ENCODE measurements around the gene BMERB1. TPM values are rescaled to one million over a fixed set of nuclear protein-coding genes. Genes with fewer than 3 reads are reported as not detected.
"Not testable (repeated sequence)": the region's sequence is repeated elsewhere in the genome, so short reads cannot be mapped to it uniquely, and the experiment has no call there.

The BMERB1 gene
- polyA plus RNA-seq, 10 donors, result 19.2 to 29.5 (median 24.3) TPM

DNA sequence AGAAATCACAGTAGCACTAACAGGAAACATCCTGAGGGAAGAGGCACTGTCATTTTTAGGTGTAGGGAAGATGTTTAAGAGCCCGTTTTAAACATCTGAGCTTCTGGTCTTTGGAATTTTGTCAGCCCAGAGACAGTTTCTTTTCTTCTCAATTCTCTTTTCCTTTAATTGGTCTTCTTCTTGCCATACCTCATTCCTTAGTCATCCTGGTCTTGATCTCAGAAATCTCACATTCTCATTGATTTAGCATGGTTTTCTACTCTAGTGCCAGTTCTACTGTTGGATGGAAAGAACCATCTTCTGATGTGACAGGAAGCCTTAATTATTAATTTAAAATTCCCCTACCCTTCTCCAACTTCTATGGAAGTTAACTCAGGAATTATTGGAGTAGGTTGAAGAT lies 25.4 kb downstream of the BMERB1 start:
- no peak for DNase-seq

DNA sequence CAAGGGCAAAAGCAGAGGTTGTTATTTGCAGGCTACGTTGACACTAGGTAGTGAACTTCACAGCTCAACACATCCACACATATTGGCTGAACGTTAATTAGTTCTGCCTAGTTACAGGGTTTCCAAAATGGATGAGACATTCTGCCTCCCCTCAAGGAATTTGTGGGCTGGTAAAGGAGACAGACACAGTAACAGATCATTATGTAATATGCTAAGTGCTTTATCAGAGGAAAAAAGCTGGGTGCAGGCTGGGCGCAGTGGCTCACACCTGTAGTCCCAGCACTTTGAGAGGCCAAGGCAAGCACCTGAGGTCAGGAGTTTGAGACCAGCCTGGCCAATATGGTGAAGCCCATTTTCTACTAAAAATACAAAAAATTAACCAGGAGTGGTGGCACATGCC lies 26.2 kb downstream of the BMERB1 start:
- DNase-seq, result no peak

DNA sequence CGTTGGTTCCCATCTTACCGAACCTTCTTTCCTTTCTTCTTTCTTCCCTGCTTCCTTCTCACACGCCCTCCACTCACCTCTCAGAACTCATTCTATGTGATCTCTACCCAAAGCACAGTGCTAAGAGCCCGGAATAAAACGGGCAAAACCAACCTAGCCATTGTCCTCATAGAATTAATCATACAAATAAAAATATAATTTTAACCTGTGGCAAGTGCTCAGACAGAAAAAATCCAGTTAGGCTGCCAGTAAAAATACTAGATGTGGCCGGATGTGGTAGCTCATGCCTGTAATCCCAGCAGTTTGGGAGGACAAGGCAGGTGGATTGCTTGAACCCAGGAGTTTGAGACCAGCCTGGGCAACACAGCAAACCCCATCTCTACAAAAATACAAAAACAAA lies 27.0 kb downstream of the BMERB1 start:
- DNase-seq, result no peak

DNA sequence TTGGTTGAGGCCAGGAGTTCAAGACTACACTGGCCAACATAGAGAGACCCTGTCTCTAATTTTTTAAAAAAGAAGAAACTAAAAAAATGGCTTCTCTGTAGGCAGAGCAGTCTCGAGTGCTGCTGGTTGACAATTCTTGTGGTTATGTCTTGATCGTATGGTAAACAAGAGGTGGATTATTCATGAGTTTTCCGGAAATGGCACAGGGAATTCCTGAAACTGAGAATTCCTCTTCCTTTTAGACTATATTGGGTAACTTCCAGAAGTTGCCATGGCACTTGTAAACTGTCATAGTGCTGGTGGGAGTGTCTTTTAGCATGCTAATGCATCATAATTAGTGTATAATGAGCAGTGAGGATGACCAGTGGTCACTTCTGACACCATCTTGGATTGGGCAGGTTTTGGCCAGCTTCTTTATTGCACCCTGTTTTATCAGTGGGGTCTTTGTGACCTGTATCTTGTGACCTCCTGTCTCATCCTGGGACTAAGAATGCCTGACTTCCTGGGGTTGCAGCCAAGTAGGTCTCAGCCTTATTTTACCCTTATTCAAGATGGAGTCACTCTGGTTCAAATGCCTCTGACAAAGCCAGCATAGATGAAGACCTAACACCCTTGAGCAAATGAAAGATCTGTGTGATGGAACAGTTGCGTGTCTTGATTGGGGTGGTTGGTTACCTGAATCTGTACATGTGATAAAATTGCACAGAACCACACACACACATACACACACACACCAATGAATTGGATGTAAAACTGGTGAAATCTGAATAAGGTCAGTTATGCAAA lies 30.2 kb downstream of the BMERB1 start:
- no peak for DNase-seq

DNA sequence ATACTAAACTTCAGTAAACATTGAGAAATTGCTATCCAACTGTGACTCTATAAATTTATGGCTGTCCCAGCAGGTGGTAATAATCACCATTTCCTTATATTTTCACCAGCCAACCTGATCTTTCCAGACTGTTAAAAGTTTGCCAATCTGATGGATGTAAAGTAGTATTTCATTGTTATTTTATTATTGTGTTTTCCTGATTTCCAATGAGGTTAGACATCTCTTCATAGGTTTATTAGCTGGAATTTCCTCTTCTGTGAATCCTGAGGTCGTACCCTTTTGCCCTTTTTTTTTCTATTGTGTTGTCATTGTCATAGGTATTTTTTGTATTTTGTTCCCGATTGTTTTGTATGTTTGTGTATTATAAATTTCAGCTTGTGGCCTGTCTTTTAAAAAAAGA lies 31.7 kb downstream of the BMERB1 start:
- no peak for DNase-seq

DNA sequence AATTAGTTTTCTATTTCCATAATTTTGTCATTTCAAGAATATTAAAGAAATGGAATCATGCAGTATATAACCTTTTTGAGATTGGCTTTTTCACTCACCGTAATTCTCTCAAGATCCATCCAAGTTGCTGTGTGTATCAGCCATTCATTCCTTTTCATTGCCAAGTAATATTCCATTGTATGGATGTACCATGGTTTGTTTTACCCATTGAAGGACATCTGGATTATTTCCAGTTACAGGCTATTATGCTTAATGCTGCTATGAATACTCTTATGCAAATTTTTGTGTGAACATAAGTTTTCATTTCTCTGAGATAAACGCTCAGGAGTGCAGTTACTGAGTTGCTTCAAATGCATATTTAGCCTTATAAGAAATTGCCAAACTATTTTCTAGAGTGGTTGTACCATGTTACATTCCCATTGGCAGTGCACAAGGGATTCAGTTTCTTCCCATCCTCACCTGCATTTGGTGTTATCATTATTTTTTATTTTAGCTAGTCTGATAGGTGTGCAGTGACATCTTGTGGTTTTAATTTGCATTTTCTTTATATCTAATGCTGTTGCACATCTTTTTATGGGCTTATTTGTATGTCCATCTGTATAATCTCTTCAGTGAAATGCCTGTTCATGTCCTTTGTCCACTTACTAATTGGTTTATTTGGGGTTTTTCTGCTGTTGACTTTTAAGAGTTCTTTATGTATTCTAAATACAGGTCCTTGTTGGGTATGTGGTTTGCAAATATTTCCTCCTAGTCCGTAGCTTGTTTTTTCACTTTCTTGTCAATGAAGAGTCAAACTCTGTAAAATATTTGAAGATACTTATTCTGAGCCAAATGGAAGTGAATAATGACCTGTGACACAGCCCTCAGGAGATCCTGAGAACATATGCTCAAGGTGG lies 32.7 kb downstream of the BMERB1 start:
- DNase-seq, result no peak

DNA sequence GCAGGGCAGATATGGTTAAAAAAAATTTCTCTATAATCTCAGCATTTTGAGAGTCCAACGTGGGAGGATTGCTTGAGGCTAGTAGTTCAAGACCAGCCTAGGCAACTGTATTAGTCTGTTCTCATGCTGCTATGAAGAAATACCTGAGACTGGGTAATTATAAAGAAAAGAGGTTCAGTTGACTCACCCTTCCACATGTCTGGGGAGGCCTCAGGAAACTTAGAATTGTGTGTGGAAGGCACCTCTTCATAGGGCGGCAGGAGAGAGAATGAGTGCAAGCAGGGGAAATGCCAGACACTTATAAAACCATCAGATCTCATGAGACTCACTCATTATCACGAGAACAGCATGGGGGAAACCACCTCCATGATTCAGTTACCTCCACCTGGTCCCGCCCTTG lies 42.6 kb downstream of the BMERB1 start:
- DNase-seq, result not testable (repeated sequence)

DNA sequence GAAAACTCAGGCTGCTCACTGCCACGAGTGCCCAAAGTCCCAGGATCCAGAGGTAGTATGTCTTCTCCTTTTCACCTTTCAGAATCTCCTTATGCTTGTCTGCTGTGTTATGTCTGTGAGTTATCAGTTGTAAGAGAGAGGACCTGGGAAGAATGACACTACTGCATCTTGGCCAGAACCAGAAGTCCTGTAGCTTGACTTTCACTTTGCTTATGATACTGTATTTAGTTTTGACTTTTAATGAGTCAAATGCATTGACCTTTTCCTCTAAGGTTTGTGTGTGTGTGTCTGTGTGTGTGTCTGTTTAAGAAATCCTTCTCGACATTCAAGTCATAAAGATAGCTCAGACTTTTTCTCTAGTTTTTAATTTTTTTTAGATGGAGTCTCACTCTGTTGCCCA lies 43.4 kb downstream of the BMERB1 start:
- DNase-seq, result no peak

DNA sequence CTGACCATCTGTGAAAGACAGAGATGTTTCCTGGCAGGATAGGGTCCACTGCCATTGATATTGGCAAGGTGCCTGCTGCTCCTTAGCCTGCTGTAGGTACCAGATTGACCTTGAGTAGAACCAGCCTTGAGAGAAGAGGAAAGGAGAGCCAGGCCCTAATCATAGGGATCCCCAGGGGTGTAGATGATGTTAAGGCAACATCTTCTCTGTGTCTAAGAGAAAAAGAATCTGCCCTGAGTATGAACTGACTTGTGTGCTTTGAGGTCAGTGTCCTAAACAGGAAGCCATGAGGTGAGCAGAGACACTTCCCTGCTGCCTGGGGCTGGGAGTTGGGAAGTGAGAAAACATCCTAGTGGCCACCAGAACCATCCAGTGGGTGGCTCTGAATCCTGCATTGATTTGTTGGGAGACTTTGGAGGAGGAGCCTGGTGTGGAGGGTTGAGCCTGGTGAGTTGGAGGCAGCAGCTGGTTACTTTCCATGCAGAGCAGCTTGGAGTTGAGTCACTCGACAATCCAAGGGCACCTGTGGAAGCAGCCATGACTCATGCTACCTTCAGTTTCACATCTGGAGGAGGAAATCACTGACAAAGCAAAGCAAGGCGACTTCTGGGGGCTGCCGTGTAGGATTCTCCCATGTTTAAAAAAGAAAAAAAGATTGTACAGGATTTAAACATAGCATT lies 47.8 kb downstream of the BMERB1 start:
- peak in 2 of 3 donors; percentile 23 to 78 for DNase-seq

DNA sequence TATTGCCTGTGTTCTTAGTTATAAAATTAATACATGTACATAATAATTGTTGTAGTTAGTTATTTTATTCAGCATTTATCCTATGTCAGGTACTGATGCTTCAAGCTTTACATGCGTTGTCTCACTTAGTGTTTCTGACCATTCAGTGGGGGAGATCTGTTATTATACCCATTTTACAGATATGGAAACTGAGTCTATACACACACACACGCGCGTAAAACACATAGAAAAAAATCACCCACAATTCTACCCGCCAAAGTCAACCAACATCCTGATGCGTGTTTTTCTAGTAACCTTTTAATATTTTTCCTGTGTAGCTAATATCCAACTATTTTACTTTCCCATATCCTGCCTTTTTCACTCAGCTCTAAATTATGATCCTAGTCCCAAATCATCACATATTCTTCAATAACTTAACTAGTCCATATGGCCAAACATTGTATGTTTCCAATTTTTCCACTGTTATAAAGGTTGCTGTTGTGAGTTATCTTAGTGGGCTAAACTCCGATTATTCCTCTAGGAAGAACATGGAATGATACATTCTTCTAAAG lies 48.4 kb downstream of the BMERB1 start:
- no peak for DNase-seq

DNA sequence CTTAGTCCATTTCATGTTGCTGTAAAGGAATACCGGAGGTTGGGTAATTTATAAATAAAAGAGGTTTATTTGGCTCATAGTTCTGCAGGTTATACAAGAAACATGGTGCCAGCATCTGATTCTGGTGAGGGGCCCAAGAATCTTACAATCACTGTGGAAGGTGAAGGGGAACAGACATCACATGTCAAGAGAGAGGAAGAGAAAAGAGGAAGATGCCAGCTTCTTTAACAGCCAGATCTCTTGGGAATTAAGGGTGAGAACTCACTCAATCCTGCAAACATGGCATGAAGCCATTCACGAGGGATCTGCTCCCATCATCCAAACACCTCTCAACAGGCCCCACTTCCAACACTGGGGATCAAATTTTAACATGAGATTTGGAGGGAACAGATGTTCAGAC lies 49.5 kb downstream of the BMERB1 start:
- DNase-seq, result no peak

DNA sequence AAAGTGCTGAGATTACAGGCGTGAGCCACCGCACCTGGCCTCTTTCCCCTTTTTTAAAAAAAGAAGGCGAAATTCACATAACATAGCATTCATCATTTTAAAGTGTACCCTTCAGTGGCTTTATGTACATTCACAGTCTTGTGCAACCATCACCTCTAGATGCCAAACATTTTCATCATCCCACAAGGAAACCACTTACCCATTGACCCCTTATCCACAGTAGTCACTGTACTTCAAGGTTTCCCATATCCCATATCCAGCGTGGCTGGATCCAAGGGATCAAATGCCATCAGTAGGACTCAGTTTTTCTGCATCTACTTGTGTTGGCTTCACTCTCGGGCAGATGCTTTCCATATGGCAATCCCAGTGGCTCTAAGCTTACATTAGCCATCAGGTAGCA lies 50.3 kb downstream of the BMERB1 start:
- no peak for DNase-seq

DNA sequence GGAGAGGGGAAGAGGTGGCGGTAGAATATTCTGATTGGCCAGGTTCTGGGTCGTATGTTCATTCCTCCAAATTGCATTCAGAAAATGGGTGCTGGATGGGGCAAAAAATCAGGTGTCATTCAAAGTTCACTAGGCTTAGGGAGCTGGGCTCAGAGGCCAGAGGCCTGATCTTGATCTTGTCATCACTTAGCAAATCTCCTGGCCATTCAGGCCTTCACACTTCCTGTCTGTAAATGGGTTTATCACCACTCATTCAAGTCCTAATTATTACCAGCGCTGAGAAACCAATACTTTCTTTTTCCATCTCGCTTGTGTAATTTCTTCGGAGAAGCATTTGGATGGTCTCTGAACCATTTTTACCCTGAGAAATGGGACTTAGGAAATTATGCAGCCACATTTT lies 50.8 kb downstream of the BMERB1 start:
- DNase-seq, result no peak

DNA sequence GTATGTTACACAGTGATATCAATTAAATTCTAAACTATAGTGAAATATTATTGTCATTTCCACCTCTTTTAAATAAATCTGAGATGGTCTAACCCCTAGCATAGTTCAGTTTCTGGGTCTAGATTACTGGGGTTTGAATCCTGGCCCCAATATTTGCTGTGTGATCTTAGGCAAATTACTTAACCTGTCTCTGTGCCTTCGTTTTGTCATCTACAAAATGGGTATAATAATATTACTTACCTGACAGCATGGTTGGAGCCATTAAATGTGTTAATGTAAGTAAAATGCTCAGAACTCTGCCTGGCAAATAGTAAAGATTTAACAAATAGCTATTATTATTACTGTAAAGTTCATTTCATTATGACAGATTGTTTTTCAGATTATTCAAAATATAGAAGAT lies 52.3 kb downstream of the BMERB1 start:
- DNase-seq, result no peak

DNA sequence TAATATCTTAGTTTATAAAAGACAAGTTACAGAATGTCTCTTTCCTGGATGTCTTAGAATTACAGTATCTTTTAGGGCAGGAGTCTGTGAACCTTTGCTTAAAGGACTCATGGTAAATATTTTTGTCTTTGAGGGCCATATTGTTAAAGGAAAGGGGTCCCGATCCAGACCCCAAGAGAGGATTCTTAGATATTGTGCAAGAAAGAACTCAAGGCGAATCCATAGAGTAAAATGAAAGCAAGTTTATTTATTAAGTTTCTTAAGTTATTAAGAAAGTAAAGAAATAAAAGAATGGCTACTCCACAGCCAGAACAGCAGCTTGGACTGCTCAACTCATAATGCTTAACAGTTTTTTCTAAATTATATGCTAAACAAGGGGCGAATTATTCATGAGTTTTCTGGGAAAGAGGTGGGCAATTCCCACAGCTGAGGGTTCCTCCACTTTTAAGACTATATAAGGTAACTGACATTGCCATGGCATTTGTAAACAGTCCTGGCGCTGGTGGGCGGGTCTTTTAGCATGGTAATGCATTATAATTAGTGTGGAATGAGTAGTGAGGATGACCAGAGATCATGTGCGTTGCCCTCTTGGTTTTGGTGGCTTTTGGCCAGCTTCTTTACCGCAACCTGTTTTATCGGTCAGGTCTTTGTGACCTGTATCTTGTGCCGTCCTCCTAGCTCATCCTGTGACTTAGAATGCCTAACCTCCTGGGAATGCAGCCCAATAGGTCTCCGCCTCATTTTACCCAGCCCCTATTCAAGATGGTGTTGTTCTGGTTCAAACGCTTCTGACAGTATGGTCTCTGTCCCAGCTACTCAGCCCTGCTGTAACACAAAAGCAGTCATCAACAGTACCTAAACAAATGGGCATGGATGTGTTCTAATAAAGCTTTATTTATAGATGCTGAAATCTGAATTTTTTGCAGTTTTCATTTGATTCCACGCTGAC lies 53.2 kb downstream of the BMERB1 start:
- no peak for DNase-seq

DNA sequence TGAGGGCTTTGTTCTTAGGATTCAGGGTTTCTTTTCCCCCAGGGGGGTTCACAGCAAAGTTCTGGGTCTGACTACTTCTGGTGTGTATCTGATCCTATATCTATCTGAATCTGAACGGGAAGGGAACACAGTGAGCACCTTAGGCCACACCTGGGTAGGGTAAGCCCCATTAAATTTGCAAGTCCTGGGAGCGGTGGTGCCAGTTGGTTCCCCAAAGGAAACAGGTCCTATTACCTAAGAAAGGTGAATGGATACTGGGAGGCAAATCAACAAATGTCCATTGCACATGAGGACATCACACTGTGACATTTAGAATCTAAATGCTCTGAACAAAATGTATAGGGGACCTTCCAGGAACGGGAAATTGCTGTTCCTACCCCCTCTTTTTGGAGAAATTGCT lies 54.6 kb downstream of the BMERB1 start:
- no peak for DNase-seq

DNA sequence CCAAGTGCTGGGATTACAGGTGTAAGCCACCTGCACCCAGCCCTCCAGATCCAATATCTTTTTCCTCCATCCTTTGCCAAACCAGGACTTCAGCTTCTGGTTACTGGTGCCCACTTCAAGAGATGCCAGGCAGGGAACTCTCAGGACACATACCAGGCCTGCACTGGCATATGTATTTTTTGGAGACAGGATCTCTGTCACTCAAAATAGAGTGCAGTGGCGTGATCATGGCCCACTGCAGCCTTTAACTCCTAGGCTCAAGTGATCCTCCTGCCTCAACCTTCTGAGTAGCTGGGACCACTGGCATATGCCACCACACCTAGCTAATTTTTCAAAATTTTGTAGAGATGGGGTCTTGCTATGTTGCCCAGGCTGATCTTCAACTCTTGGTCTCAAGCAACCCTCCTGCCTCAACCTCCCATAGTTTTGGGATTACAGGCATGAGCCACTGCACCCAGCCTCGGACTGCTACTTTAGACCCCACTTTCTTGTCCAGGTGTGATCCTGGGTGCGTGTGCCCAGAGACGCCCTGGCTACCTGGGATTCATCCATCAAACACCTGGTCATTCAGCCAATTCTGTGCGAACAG lies 55.8 kb downstream of the BMERB1 start:
- DNase-seq, result no peak

DNA sequence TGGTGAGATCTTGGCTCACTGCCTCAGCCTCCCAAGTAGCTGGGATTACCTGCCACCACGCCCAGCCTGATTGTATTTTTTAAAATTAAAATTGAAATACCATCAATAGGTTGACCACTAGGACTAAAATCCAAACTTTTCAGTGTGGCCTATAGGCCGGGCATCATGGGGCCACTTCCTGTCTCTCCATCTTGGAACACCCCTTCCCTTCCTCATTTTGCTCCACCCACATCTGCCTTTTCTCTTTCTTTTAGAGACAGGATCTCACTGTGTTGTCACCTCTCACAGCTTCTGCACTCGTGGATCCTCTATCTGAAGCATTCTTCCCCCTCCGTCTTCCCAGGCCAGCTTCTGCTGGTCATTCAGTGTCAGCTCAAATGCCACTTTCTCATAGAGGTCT lies 57.0 kb downstream of the BMERB1 start:
- DNase-seq, result no peak

DNA sequence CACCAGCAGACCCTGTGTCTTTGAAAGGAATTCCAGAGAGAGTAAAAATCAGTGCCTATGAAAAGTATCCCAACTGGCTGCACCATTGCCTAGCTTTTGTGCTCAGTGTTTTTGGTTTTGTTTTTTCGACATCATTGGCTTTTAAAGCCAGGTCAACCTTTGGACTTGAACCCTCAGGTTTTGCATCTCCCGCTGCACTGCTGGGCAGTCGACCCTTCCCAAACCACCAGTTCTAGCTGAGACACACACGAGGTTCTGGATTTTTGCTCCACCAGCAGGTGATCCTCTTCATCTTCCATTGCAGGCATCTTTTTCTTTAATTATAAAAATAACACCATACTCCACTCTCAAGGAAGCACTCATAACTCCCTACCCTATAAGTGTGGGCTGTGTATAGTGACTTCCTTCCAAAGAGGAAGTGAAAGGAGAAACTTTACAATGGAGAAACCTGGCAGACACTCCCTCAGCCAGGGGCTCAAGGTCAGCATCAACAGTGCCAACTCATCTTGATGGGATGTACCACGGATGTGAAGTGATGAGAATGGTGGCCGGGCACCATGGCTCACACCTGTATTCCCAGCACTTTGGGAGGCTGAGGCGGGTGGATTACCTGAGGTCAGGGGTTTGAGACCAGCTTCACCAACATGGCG lies 57.8 kb downstream of the BMERB1 start:
- DNase-seq, result no peak
